Naive thymus-derived CD4-positive, alpha-beta T cell (primary cell): ENCODE measurements around the gene PTPRN2. TPM values are rescaled to one million over a fixed set of nuclear protein-coding genes. Genes with fewer than 3 reads are reported as not detected.
"Not testable (repeated sequence)": the region's sequence is repeated elsewhere in the genome, so short reads cannot be mapped to it uniquely, and the experiment has no call there.

Experiments
- ATAC-seq: fragments of 150-1000 bp; cut with Tn5 transposase; 2 replicates; pipeline ENCODE4 v1.10.0; 2021; ENCODE audit warnings: mild to moderate bottlenecking, moderate library complexity
- CTCF ChIA-PET: fragments of 350-600 bp; sonication (Branson Sonifier 250); formaldehyde crosslinking; loops from one replicate; lab custom pipeline; 2021; ENCODE audit warnings: antibody characterized with exemption; lab: Charles Lee
- POLR2A ChIA-PET: fragments of 350-600 bp; sonication (Branson Sonifier 250); formaldehyde crosslinking; loops from one replicate; lab custom pipeline; 2021; ENCODE audit warnings: antibody characterized with exemption, inconsistent platforms; lab: Charles Lee
- DNase-seq, 9 donors: peaks; one replicate each; pipeline versions ENCODE4 v3.0.0 to v3.0.0-alpha.2; 2020 to 2022; ENCODE audit warnings: mixed read lengths in 1 of 9
- H3K27ac ChIP-seq: one replicate; pipeline ENCODE4 v1.7.0; 2013; ENCODE audit warnings: mild to moderate bottlenecking, low read depth, low read length, moderate library complexity
- H3K27me3 ChIP-seq, 2 donors: one replicate each; pipeline ENCODE4 v1.7.0; 2013; ENCODE audit warnings: low read length in 2 of 2, mild to moderate bottlenecking in 2 of 2, moderate library complexity in 2 of 2; ENCODE audit not compliant: control insufficient read depth in 2 of 2, insufficient read depth in 2 of 2
- H3K36me3 ChIP-seq, 3 experiments: 1 replicate in 2 of 3; 2 replicates in 1 of 3; pipeline ENCODE4 v1.7.0; 2013; ENCODE audit warnings: low read length in 3 of 3, mild to moderate bottlenecking in 3 of 3, moderate library complexity in 1 of 3; ENCODE audit not compliant: insufficient read depth in 3 of 3, control insufficient read depth in 2 of 3
- H3K4me1 ChIP-seq, 2 donors: one replicate each; pipeline ENCODE4 v1.7.0; 2013; ENCODE audit warnings: low read length in 2 of 2, mild to moderate bottlenecking in 2 of 2, moderate library complexity in 1 of 2; ENCODE audit not compliant: control insufficient read depth in 2 of 2, insufficient read depth in 2 of 2
- H3K4me3 ChIP-seq: 2 replicates; pipeline ENCODE4 v1.7.0; 2013; ENCODE audit warnings: mild to moderate bottlenecking, low read length
- H3K9me3 ChIP-seq, 3 experiments: 1 replicate in 2 of 3; 2 replicates in 1 of 3; pipeline ENCODE4 v1.7.0; 2013; ENCODE audit warnings: low read length in 3 of 3; ENCODE audit not compliant: control insufficient read depth in 2 of 3
- H3K27ac Mint-ChIP-seq, 9 donors: one replicate each; pipeline ENCODE4 v1.8.0; 2020 to 2022; ENCODE audit warnings: mixed read lengths in 9 of 9, mild to moderate bottlenecking in 8 of 9, moderate library complexity in 5 of 9, inconsistent platforms in 2 of 9
- H3K27me3 Mint-ChIP-seq, 5 donors: one replicate each; pipeline ENCODE4 v1.8.0; 2021 to 2022; ENCODE audit warnings: mixed read lengths in 5 of 5, mild to moderate bottlenecking in 1 of 5
- H3K36me3 Mint-ChIP-seq, 5 donors: one replicate each; pipeline ENCODE4 v1.8.0; 2020 to 2022; ENCODE audit warnings: mixed read lengths in 5 of 5, mild to moderate bottlenecking in 3 of 5, inconsistent platforms in 1 of 5
- H3K4me1 Mint-ChIP-seq, 7 donors: one replicate each; pipeline ENCODE4 v1.8.0; 2020 to 2022; ENCODE audit warnings: mixed read lengths in 7 of 7, mild to moderate bottlenecking in 3 of 7, inconsistent platforms in 1 of 7
- H3K4me3 Mint-ChIP-seq, 10 donors: one replicate each; pipeline ENCODE4 v1.8.0; 2020 to 2022; ENCODE audit warnings: mild to moderate bottlenecking in 10 of 10, mixed read lengths in 10 of 10, moderate library complexity in 6 of 10, inconsistent platforms in 2 of 10
- H3K9me3 Mint-ChIP-seq, 11 donors: one replicate each; pipeline ENCODE4 v1.8.0; 2020 to 2022; ENCODE audit warnings: mixed read lengths in 11 of 11, mild to moderate bottlenecking in 4 of 11, inconsistent platforms in 1 of 11, moderate library complexity in 1 of 11
- intact Hi-C, 2 donors: fragments of 100-400 bp; cut with micrococcal nuclease; formaldehyde crosslinking; loops; one replicate each; pipeline ENCODE4 v1.15.1; 2023
- polyA plus RNA-seq, 2 donors: library from polyadenylated mRNA; unstranded; fragments of 300-500 nt; fragmentation: Illumina TruSeq; gene quantifications; one replicate each; pipeline ENCODE4 v1.2.3, GENCODE V29; 2021
- total RNA-seq, 6 experiments: library from RNA in 5 of 6; stranded (reverse) in 5 of 6; gene quantifications; 1 replicate in 5 of 6; 2 replicates in 1 of 6; pipeline ENCODE4 v1.2.3 and lab custom pipeline; 2021 to 2026

Gene PTPRN2
- total and polyA plus RNA-seq, 7 experiments from 2014 or later = 0.58 to 2.3 (median 1.4) TPM

DNA sequence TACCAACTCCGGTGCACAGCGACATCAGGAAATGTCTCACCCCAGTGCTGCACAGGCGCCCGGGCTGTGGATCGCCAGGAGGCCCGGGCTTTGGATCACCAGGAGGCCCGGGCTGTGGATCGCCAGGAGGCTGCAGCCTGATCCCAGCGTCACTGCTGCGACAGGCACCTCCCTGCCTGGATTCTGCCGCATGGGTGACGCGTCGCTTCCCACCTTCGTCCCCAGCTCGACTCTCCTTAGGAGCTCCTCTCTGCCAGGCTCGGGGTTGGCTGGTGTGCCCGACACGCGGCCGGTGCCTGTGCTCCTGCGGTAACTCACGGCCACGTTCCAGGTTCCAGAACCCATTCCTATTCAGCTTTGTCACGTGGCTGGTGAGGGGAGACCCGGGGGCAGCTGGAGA, 993.3 kb downstream of the PTPRN2 start:
- H3K4me3 Mint-ChIP-seq = no peak overlapping the region
- ChIA-PET CTCF (no interaction called here), POLR2A (no interaction called here)
- DNase-seq = no peak
- ATAC-seq = no peak
- no peak overlapping the region for H3K27ac Mint-ChIP-seq
- intact Hi-C loops = no loop called here
- Histone ChIP-seq H3K4me3 (no peak overlapping the region), H3K4me1 (no peaks in the 10 kb centered on the region), H3K27ac (no peak overlapping the region), H3K27me3 (no peaks in the 10 kb centered on the region), H3K9me3 (no peaks in the 10 kb centered on the region), H3K36me3 (no peaks in the 10 kb centered on the region)
- H3K27me3 Mint-ChIP-seq = peaks cover 0 to 25% (median 5%) of the 10 kb centered on the region in 5 donors
- H3K36me3 Mint-ChIP-seq = peaks cover 0 to 15% (median 0%) of the 10 kb centered on the region in 5 donors
- peaks cover 0 to 5% (median 2%) of the 10 kb centered on the region in 7 donors for H3K4me1 Mint-ChIP-seq
- peaks cover 0 to 1% (median 0%) of the 10 kb centered on the region in 11 donors for H3K9me3 Mint-ChIP-seq

DNA sequence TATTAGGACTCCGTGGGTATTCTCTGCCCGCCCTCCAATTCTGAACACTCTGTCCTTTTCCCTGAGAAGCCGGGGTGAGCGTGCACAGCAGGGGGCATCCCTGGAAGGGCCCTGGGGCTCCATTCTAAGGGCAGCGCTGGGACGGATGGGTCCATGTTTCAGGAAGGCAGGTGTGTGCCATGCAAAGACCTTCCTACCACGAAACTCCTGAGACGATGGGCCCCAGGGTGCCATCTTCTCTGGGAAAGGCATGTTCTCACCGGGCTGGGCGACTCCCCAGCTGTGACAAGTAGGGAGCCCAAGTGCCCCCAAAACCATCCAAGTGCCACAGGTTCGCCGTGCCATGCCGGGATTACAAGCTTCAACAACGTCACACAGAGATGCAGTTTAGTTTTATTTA, 994.1 kb downstream of the PTPRN2 start:
- Mint-ChIP-seq H3K27ac (no peak overlapping the region), H3K9me3 (peaks cover 0 to 1% (median 0%) of the 10 kb centered on the region in 11 donors), H3K36me3 (peaks cover 0 to 15% (median 0%) of the 10 kb centered on the region in 5 donors), H3K4me1 (peaks cover 0 to 5% (median 2%) of the 10 kb centered on the region in 7 donors), H3K27me3 (peaks cover 4 to 30% (median 8%) of the 10 kb centered on the region in 5 donors), H3K4me3 (no peak overlapping the region)
- CTCF ChIA-PET = no interaction called here
- ATAC-seq (no peak), DNase-seq (no peak)
- H3K27me3 ChIP-seq = no peaks in the 10 kb centered on the region
- intact Hi-C loops = no loop called here
- H3K9me3 ChIP-seq = no peaks in the 10 kb centered on the region
- H3K4me1 ChIP-seq = no peaks in the 10 kb centered on the region
- H3K4me3 ChIP-seq = no peak overlapping the region
- POLR2A ChIA-PET = no interaction called here
- H3K27ac ChIP-seq = no peak overlapping the region
- no peaks in the 10 kb centered on the region for H3K36me3 ChIP-seq

DNA sequence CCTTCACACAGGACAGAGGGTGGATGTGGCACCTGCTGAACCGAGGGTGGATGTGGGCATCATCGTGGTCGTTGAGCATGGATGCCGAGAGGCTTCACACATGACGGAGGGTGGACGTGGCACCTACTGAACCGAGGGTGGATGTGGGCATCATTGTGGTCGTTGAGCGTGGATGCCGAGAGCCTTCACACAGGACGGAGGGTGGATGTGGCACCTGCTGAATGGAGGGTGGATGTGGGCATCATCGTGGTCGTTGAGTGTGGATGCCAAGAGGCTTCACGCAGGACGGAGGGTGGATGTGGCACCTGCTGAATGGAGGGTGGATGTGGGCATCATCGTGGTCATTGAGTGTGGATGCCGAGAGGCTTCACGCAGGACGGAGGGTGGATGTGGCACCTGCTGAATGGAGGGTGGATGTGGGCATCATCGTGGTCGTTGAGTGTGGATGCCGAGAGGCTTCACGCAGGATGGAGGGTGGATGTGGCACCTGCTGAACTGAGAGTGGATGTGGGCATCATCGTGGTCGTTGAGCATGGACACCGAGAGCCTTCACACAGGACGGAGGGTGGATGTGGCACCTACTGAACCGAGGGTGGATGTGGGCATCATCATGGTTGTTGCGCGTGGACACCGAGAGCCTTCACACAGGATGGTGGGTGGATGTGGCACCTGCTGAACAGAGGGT, 994.8 kb downstream of the PTPRN2 start:
- not testable (repeated sequence) for ATAC-seq
- H3K27me3 Mint-ChIP-seq = peaks cover 5 to 30% (median 9%) of the 10 kb centered on the region in 5 donors
- H3K36me3 Mint-ChIP-seq = peaks cover 0 to 15% (median 0%) of the 10 kb centered on the region in 5 donors

DNA sequence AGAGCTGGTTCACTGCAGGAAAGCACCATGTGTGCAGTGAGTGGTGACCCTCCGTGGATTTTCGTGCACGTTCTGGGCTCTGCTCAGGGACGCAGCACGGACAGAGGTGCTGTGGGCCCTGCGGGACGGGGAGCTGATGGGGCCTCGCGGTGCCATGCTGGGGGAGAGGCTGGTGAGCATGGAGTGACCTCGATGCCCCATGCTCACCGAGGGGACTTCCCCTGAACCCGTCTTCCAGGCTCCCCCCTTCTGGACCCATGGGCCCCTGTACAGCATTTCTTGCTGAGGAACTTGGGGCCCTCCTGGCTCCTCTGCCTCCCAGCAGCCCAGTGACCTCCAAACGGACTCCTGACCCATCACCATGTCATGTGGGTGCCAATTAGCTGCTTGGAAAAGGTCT, 997.1 kb downstream of the PTPRN2 start:
- ChIA-PET POLR2A (interaction anchor here (0.6 to 1.5 kb wide), 4 partner anchors 14 to 113 kb away, joined by 3 to 6 read pairs (median 3); no protein-coding TSS in a partner anchor), CTCF (no interaction called here)
- no peak overlapping the region for H3K4me3 ChIP-seq
- DNase-seq = no peak
- intact Hi-C loops = no loop called here
- no peaks in the 10 kb centered on the region for H3K36me3 ChIP-seq
- Mint-ChIP-seq H3K4me3 (no peak overlapping the region), H3K27me3 (peaks cover 5 to 31% (median 18%) of the 10 kb centered on the region in 5 donors), H3K27ac (no peak overlapping the region), H3K9me3 (peaks cover 0 to 2% (median 0%) of the 10 kb centered on the region in 11 donors), H3K4me1 (peaks cover under 1 to 8% (median 3%) of the 10 kb centered on the region in 7 donors), H3K36me3 (peaks cover 0 to 15% (median 0%) of the 10 kb centered on the region in 5 donors)
- H3K27me3 ChIP-seq = no peaks in the 10 kb centered on the region
- H3K9me3 ChIP-seq = no peaks in the 10 kb centered on the region
- H3K27ac ChIP-seq = no peak overlapping the region
- ATAC-seq = no peak
- peaks cover 0 to 3% of the 10 kb centered on the region in 2 donors for H3K4me1 ChIP-seq

More for the DNA sequence above, 994.8 kb downstream of the PTPRN2 start:
- intact Hi-C loops, H3K36me3 ChIP-seq, H3K27ac ChIP-seq, H3K4me3 Mint-ChIP-seq, DNase-seq, H3K4me1 ChIP-seq, H3K4me1 Mint-ChIP-seq, H3K27ac Mint-ChIP-seq, H3K9me3 ChIP-seq, H3K9me3 Mint-ChIP-seq, H3K4me3 ChIP-seq, CTCF ChIA-PET, H3K27me3 ChIP-seq, POLR2A ChIA-PET: not testable (repeated sequence)

DNA sequence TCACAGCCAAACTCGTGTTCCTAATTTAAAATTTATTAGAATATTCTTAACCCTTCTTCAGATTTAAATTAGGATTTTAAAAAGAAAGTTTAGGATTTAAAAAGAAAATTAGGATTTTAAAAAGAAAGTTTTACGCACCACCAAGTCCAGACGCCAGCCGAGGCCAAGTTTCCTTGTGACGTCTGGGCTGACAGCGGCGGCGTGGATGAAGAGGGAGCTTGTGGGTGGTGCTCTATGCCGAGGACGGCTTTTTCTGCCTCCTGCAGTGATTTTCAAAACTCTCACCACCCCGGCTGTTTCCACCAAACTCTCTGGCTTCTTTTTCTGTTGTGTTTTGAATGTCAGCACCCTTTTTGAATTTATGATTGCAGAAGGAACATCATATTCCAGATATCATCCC, 997.9 kb downstream of the PTPRN2 start:
- Mint-ChIP-seq H3K4me3 (no peak overlapping the region), H3K27ac (no peak overlapping the region), H3K27me3 (peaks cover 5 to 33% (median 21%) of the 10 kb centered on the region in 5 donors), H3K36me3 (peaks cover 0 to 15% (median under 1%) of the 10 kb centered on the region in 5 donors), H3K4me1 (peaks cover 2 to 14% (median 9%) of the 10 kb centered on the region in 7 donors), H3K9me3 (peaks cover 0 to 3% (median 0%) of the 10 kb centered on the region in 11 donors)
- ATAC-seq = no peak
- intact Hi-C loops = no loop called here
- Histone ChIP-seq H3K27ac (no peak overlapping the region), H3K36me3 (no peaks in the 10 kb centered on the region), H3K4me1 (peaks cover 0 to 6% of the 10 kb centered on the region in 2 donors), H3K27me3 (no peaks in the 10 kb centered on the region), H3K4me3 (no peak overlapping the region), H3K9me3 (no peaks in the 10 kb centered on the region)
- ChIA-PET CTCF (interaction anchor here (1.4 kb wide), 1 partner anchor 157 kb away, joined by 3 read pairs; no protein-coding TSS in a partner anchor), POLR2A (interaction anchor here (1.5 kb wide), 1 partner anchor 14 kb away, joined by 6 read pairs; no protein-coding TSS in a partner anchor)
- DNase-seq = no peak

DNA sequence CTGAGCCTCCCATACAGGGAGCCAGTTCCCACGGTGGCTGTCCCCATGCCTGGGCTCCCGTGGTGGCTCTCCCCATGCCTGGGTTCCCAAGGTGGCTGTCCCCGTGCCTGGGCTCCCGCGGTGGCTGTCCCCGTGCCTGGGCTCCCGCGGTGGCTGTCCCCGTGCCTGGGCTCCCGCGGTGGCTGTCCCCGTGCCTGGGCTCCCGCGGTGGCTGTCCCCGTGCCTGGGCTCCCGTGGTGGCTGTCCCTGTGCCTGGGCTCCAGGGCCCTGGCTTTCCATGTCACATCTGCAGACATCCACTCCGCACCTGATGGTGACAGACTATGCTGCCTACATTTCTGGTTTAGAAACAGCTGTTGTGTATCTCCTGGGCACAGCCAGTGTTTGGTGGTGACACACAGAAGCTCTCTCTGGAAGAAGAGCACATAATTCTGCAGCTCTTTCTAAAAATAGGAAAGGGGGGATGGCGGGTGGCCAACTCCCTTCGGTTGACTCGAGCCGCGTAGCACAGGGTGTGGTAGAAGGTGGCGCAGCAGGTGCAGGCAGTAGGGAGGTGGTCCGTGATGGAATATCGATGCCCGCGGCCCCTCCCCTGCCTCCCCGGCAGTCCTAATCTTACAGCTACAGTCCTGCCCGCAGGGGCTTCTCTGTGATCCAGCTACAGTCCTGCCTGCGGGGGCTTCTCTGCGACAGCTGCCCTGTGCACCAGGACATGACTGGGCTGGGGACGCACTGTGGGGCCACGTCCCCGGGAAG, 999.6 kb downstream of the PTPRN2 start:
- Histone ChIP-seq H3K4me1 (peaks cover 0 to 6% of the 10 kb centered on the region in 2 donors), H3K36me3 (no peaks in the 10 kb centered on the region), H3K27ac (no peak overlapping the region), H3K27me3 (no peaks in the 10 kb centered on the region), H3K4me3 (no peak overlapping the region), H3K9me3 (no peaks in the 10 kb centered on the region)
- Mint-ChIP-seq H3K27me3 (peaks cover 5 to 46% (median 27%) of the 10 kb centered on the region in 5 donors), H3K9me3 (peaks cover 0 to 3% (median 0%) of the 10 kb centered on the region in 11 donors), H3K27ac (no peak overlapping the region), H3K36me3 (peaks cover 0 to 15% (median 2%) of the 10 kb centered on the region in 5 donors), H3K4me3 (no peak overlapping the region), H3K4me1 (peaks cover 6 to 20% (median 16%) of the 10 kb centered on the region in 7 donors)
- ChIA-PET CTCF (interaction anchor here (1.4 kb wide), 1 partner anchor 155 kb away, joined by 3 read pairs; no protein-coding TSS in a partner anchor), POLR2A (interaction anchor here (1.3 kb wide), 1 partner anchor 11 kb away, joined by 3 read pairs; no protein-coding TSS in a partner anchor)
- intact Hi-C loops = no loop called here
- DNase-seq (no peak), ATAC-seq (no peak)
